ENCODE results near the gene VPS37B. TPM values are rescaled to one million over a fixed set of nuclear protein-coding genes. Genes with fewer than 3 reads are reported as not detected.

Gene VPS37B
- total and polyA plus RNA-seq, 2 donors (not counting 1 experiment from before 2014, with no cell fraction given) = 66.7 to 88.1 TPM

DNA sequence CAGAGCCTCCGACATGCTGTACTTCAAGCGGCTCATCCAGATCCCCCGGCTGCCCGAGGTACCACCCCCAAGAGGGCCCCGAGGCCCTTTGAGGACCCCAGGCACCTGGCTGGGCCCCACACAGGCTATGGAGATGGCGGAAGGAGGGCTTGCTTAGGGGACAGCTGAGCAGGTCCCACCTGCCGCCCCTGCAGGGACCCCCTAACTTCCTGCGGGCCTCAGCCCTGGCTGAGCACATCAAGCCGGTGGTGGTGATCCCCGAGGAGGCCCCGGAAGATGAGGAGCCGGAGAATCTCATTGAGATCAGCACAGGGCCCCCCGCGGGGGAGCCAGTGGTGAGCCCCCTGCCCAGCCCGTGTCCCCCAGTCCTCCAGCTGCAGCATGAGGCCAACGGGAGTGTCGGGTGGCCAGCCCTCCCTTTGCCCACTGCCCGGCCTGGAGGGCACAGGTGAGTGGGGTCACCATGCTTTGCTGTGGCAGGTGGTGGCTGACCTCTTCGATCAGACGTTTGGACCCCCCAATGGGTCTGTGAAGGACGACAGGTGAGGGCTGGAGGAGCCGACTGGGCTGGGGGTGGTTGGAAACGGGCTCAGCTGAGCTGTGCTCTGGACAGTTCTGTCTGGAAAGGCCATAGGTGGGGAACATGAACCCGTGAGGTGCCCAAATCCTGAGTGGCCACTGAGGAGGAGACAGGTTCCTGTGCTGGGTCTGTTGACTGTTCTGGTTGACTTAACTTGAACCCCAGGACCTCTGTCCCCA, 40.7 kb downstream of the VPS37B start:
- H3K36me3 ChIP-seq (replicated peaks in 1 of 2; ENCODE audit: control extremely low read depth in 1 of 2, control insufficient read depth in 1 of 2, extremely low read depth in 1 of 2, insufficient read depth in 2 of 2, low read length in 1 of 2) = peaks cover 3 to 85% of the 10 kb centered on the region in 2 experiments
- 96% methylated on average over 24 of the region's 24 CpGs for WGBS (ENCODE audit: insufficient coverage)

DNA sequence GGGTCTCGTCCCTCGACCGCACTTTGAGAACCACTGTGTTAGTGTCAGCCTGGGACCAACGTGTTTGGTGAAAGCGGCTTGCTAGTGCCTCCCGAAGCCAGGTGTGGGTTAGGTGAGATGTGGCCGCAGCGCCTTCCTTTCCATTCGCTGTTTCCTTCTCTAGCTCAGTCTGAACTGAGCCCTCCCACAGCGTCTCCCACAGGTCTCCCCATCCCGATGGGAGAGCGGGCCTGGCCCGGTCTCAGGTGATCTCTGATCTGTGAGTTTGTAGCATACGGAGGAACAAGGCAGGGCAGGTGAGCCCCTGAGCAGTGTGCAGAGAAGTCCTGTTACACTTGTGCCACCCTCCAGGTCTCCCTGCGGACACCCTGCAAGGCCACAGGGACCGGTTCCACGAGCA, 41.4 kb downstream of the VPS37B start:
- Histone ChIP-seq H3K27ac (ENCODE audit: low read length in 2 of 2) (no peak overlapping the region), H3K27me3 (replicated peaks in 1 of 4; ENCODE audit: control extremely low read depth in 1 of 4, control insufficient read depth in 3 of 4, insufficient read depth in 4 of 4, low read length in 3 of 4) (no peaks in the 10 kb centered on the region), H4K20me1 (ENCODE audit: control insufficient read depth, insufficient read depth, low read length, poor library complexity, severe bottlenecking) (peaks cover 63% of the 10 kb centered on the region), H3K36me3 (replicated peaks in 1 of 2; ENCODE audit: control extremely low read depth in 1 of 2, control insufficient read depth in 1 of 2, extremely low read depth in 1 of 2, insufficient read depth in 2 of 2, low read length in 1 of 2) (peaks cover 3 to 83% of the 10 kb centered on the region in 2 experiments), H3K9me3 (ENCODE audit: control extremely low read depth in 1 of 3, control insufficient read depth in 2 of 3, insufficient read depth in 1 of 3, low read length in 2 of 3) (no peaks in the 10 kb centered on the region), H3K4me3 (ENCODE audit: control extremely low read depth in 1 of 5, extremely low read depth in 1 of 5, insufficient read depth in 1 of 5, low read depth in 2 of 5, low read length in 4 of 5) (no peak overlapping the region), H3K79me2 (ENCODE audit: control insufficient read depth, insufficient read depth, low read length) (peaks cover 11% of the 10 kb centered on the region), H3K4me1 (ENCODE audit: control insufficient read depth in 2 of 2, insufficient read depth in 2 of 2, low read length in 2 of 2) (peaks cover 0 to under 1% of the 10 kb centered on the region in 2 donors), H3K4me2 (replicated peaks; ENCODE audit: low read depth, low read length, poor library complexity, severe bottlenecking) (no peak overlapping the region), H2AFZ (ENCODE audit: insufficient read depth, low read depth, low read length, poor library complexity, severe bottlenecking) (no peak overlapping the region), H3K9ac (ENCODE audit: low read length) (no peak overlapping the region)
- intact Hi-C loops (cut with micrococcal nuclease) = no loop called here
- ATAC-seq (ENCODE audit: low read depth) (no peak), DNase-seq (no peak)
- no peak overlapping the region for H3K27ac Mint-ChIP-seq
- H3K27me3 Mint-ChIP-seq = no peaks in the 10 kb centered on the region
- no peak overlapping the region for H3K4me3 Mint-ChIP-seq
- 99% methylated on average over 14 of the region's 17 CpGs for WGBS (ENCODE audit: insufficient coverage)
- ChIA-PET POLR2A (interaction anchor here (0.7 kb wide), 1 partner anchor 629 kb away, joined by 7 read pairs; no protein-coding TSS in a partner anchor), CTCF (interaction anchor here (1.9 to 19.2 kb wide), 3 partner anchors 10 to 97 kb away, joined by 4 to 388 read pairs (median 13); no protein-coding TSS in a partner anchor)
- TF ChIP-seq EZH2 (IDR thresholded peaks at IDR 0.05; ENCODE audit: borderline replicate concordance, insufficient read depth, low read depth, low read length, poor library complexity, severe bottlenecking) = no peak
- TF ChIP-seq, protein P1, sequence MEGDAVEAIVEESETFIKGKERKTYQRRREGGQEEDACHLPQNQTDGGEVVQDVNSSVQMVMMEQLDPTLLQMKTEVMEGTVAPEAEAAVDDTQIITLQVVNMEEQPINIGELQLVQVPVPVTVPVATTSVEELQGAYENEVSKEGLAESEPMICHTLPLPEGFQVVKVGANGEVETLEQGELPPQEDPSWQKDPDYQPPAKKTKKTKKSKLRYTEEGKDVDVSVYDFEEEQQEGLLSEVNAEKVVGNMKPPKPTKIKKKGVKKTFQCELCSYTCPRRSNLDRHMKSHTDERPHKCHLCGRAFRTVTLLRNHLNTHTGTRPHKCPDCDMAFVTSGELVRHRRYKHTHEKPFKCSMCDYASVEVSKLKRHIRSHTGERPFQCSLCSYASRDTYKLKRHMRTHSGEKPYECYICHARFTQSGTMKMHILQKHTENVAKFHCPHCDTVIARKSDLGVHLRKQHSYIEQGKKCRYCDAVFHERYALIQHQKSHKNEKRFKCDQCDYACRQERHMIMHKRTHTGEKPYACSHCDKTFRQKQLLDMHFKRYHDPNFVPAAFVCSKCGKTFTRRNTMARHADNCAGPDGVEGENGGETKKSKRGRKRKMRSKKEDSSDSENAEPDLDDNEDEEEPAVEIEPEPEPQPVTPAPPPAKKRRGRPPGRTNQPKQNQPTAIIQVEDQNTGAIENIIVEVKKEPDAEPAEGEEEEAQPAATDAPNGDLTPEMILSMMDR (IDR thresholded peaks at IDR 0.05) = no peak
- H3K4me1 Mint-ChIP-seq = no peaks in the 10 kb centered on the region
- H3K9me3 Mint-ChIP-seq (ENCODE audit: insufficient read depth) = no peaks in the 10 kb centered on the region

More for the DNA sequence above, 40.7 kb downstream of the VPS37B start:
- CTCF ChIA-PET = interaction anchor here (0.9 to 19.2 kb wide), 7 partner anchors 9 to 96 kb away, joined by 3 to 388 read pairs (median 5); no protein-coding TSS in a partner anchor
- ATAC-seq (ENCODE audit: low read depth) = no peak
- peaks cover 4% of the 10 kb centered on the region for H3K4me1 Mint-ChIP-seq
- Histone ChIP-seq H3K4me3 (ENCODE audit: control extremely low read depth in 1 of 5, extremely low read depth in 1 of 5, insufficient read depth in 1 of 5, low read depth in 2 of 5, low read length in 4 of 5) (no peak overlapping the region), H3K27me3 (replicated peaks in 1 of 4; ENCODE audit: control extremely low read depth in 1 of 4, control insufficient read depth in 3 of 4, insufficient read depth in 4 of 4, low read length in 3 of 4) (no peaks in the 10 kb centered on the region), H4K20me1 (ENCODE audit: control insufficient read depth, insufficient read depth, low read length, poor library complexity, severe bottlenecking) (peaks cover 64% of the 10 kb centered on the region), H3K79me2 (ENCODE audit: control insufficient read depth, insufficient read depth, low read length) (peaks cover 5% of the 10 kb centered on the region), H3K4me1 (ENCODE audit: control insufficient read depth in 2 of 2, insufficient read depth in 2 of 2, low read length in 2 of 2) (peaks cover 3 to 8% of the 10 kb centered on the region in 2 donors), H2AFZ (ENCODE audit: insufficient read depth, low read depth, low read length, poor library complexity, severe bottlenecking) (no peak overlapping the region), H3K9me3 (ENCODE audit: control extremely low read depth in 1 of 3, control insufficient read depth in 2 of 3, insufficient read depth in 1 of 3, low read length in 2 of 3) (no peaks in the 10 kb centered on the region), H3K27ac (ENCODE audit: low read length in 2 of 2) (no peak overlapping the region), H3K9ac (ENCODE audit: low read length) (no peak overlapping the region), H3K4me2 (replicated peaks; ENCODE audit: low read depth, low read length, poor library complexity, severe bottlenecking) (no peak overlapping the region)
- no peaks in the 10 kb centered on the region for H3K27me3 Mint-ChIP-seq
- no peak overlapping the region for H3K4me3 Mint-ChIP-seq
- no peak overlapping the region for H3K27ac Mint-ChIP-seq
- POLR2A ChIA-PET = no interaction called here
- TF ChIP-seq, protein P1 (IDR thresholded peaks at IDR 0.05) = no peak
- TF ChIP-seq EZH2 (IDR thresholded peaks at IDR 0.05; ENCODE audit: borderline replicate concordance, insufficient read depth, low read depth, low read length, poor library complexity, severe bottlenecking) = no peak
- no peak for DNase-seq
- no peaks in the 10 kb centered on the region for H3K9me3 Mint-ChIP-seq (ENCODE audit: insufficient read depth)
- intact Hi-C loops (cut with micrococcal nuclease) = no loop called here

Measured in B cell (primary cell).